Measurements from ENCODE around the gene ERGIC2. TPM values are rescaled to one million over a fixed set of nuclear protein-coding genes. Genes with fewer than 3 reads are reported as not detected.

The ERGIC2 gene
- total RNA-seq, 1 experiment from 2014 or later = 69.8 TPM

- no peak overlapping the region for H3K18ac ChIP-seq (ENCODE audit: insufficient read length, low read depth, low read length)
- H3K9me3 ChIP-seq (ENCODE audit: control insufficient read depth, low read depth, low read length) = no peaks in the 10 kb centered on the region
- no peaks in the 10 kb centered on the region for H3K79me2 ChIP-seq (ENCODE audit: insufficient read depth, low read length)
- no peak overlapping the region for H2BK120ac ChIP-seq (ENCODE audit: low read depth, low read length, poor library complexity, severe bottlenecking)
- H3K14ac ChIP-seq (ENCODE audit: insufficient read depth, low read length) = no peak overlapping the region
- no peaks in the 10 kb centered on the region for H3K36me3 Mint-ChIP-seq (ENCODE audit: insufficient read depth in 1 of 3, low read depth in 3 of 3)
- no peak overlapping the region for H4K8ac ChIP-seq (replicated peaks; ENCODE audit: insufficient read length, low read depth, low read length)
- H3T11ph ChIP-seq (ENCODE audit: low read length) = no peak overlapping the region
- no peak overlapping the region for H2BK5ac ChIP-seq (ENCODE audit: insufficient read length, low read length)
- H3K56ac ChIP-seq (ENCODE audit: insufficient read length, low read depth, low read length) = no peak overlapping the region
- H3K27me3 ChIP-seq (ENCODE audit: insufficient read depth, low read length) = no peaks in the 10 kb centered on the region
- no peak for TF ChIP-seq CTCF (conservative IDR thresholded peaks at IDR 0.05)
- H3K4ac ChIP-seq (ENCODE audit: low read depth, low read length) = no peak overlapping the region
- no peak overlapping the region for H4K5ac ChIP-seq (ENCODE audit: insufficient read length, low read depth, low read length)
- H3K4me1 ChIP-seq (ENCODE audit: insufficient read depth, low read length) = no peaks in the 10 kb centered on the region
- H2AFZ ChIP-seq (ENCODE audit: low read length) = no peak overlapping the region
- H2BK20ac ChIP-seq (ENCODE audit: low read depth, low read length, poor library complexity, severe bottlenecking) = no peak overlapping the region
- no peak overlapping the region for H2BK12ac ChIP-seq (ENCODE audit: insufficient read length, low read depth, low read length)
- H3K27ac ChIP-seq (ENCODE audit: insufficient read length, low read depth, low read length) = no peak overlapping the region
- no peak for DNase-seq
- H2BK15ac ChIP-seq (ENCODE audit: low read depth, low read length) = no peak overlapping the region
- no peak overlapping the region for H4K91ac ChIP-seq (ENCODE audit: insufficient read length, low read depth, low read length)
- no peak overlapping the region for H3K27ac Mint-ChIP-seq
- H3K4me2 ChIP-seq (ENCODE audit: insufficient read depth, insufficient read length, low read length) = no peak overlapping the region
- no peaks in the 10 kb centered on the region for H3K9me3 Mint-ChIP-seq
- H2AK5ac ChIP-seq (ENCODE audit: insufficient read length, low read length) = no peak overlapping the region
- no peaks in the 10 kb centered on the region for H3K4me1 Mint-ChIP-seq
- no peak overlapping the region for H3K23ac ChIP-seq (ENCODE audit: insufficient read length, low read depth, low read length)
- H3K79me1 ChIP-seq (ENCODE audit: insufficient read depth, low read depth, low read length, poor library complexity, severe bottlenecking) = no peaks in the 10 kb centered on the region
- H3K9ac ChIP-seq (ENCODE audit: extremely low read depth, insufficient read length, low read length) = no peak overlapping the region
- H3K27me3 Mint-ChIP-seq (ENCODE audit: low read depth) = no peaks in the 10 kb centered on the region
- H3K23me2 ChIP-seq (ENCODE audit: insufficient read length, low read depth, low read length, poor library complexity, severe bottlenecking) = no peaks in the 10 kb centered on the region
- H3K4me3 Mint-ChIP-seq = no peak overlapping the region
- no peaks in the 10 kb centered on the region for H4K20me1 ChIP-seq (ENCODE audit: control insufficient read depth, insufficient read depth, insufficient read length)
Observed at GRCh38 chr12:29402437-29402836, 21.5 kb upstream of the ERGIC2 start.
